ENCODE data around the gene LARGE2. TPM values are rescaled to one million over a fixed set of nuclear protein-coding genes. Genes with fewer than 3 reads are reported as not detected.
"Not testable (repeated sequence)": the region's sequence is repeated elsewhere in the genome, so short reads cannot be mapped to it uniquely, and the experiment has no call there.

The LARGE2 gene
- total RNA-seq, 2 donors from 2014 or later: 28.5 to 35.2 TPM

- Histone ChIP-seq H3K27ac (ENCODE audit: low read depth, low read length) (no peak overlapping the region), H3K4me3 (ENCODE audit: low read length) (no peak overlapping the region), H3K4me1 (ENCODE audit: control insufficient read depth, insufficient read depth, low read length) (no peaks in the 10 kb centered on the region), H3K36me3 (ENCODE audit: control insufficient read depth, insufficient read depth, low read length) (no peaks in the 10 kb centered on the region), H3K9me3 (ENCODE audit: control insufficient read depth, low read length) (no peaks in the 10 kb centered on the region), H3K27me3 (ENCODE audit: control insufficient read depth, insufficient read depth, low read length, poor library complexity, severe bottlenecking) (peaks cover 15% of the 10 kb centered on the region), H3K9ac (ENCODE audit: extremely low read depth, low read length, poor library complexity, severe bottlenecking) (no peak overlapping the region)
- Mint-ChIP-seq H3K36me3 (ENCODE audit: low read depth) (peaks cover 14% of the 10 kb centered on the region), H3K9me3 (no peaks in the 10 kb centered on the region), H3K27ac (no peak overlapping the region), H3K4me1 (peaks cover 13% of the 10 kb centered on the region), H3K27me3 (ENCODE audit: insufficient read depth) (peaks cover 16% of the 10 kb centered on the region), H3K4me3 (no peak overlapping the region)
- DNase-seq: no peak
- WGBS, 2 experiments (ENCODE audit: insufficient coverage in 1 of 2, insufficient read length in 1 of 2): 94 to 97% methylated on average over 17 to 19 of the region's 19 CpGs
- TF ChIP-seq CTCF (conservative IDR thresholded peaks at IDR 0.05): no peak
These were observed 17.4 kb upstream of the LARGE2 start for GRCh38 chr11:45905095-45905494.

GRCh38 chr11:45905576-45905975 lies 16.9 kb upstream of the LARGE2 start:
- not testable (repeated sequence) for H3K9me3 Mint-ChIP-seq; H3K4me3 ChIP-seq (ENCODE audit: low read length); H3K9ac ChIP-seq (ENCODE audit: extremely low read depth, low read length, poor library complexity, severe bottlenecking); DNase-seq; H3K27ac Mint-ChIP-seq; H3K27ac ChIP-seq (ENCODE audit: low read depth, low read length); H3K9me3 ChIP-seq (ENCODE audit: control insufficient read depth, low read length); H3K36me3 ChIP-seq (ENCODE audit: control insufficient read depth, insufficient read depth, low read length); H3K4me3 Mint-ChIP-seq; H3K4me1 ChIP-seq (ENCODE audit: control insufficient read depth, insufficient read depth, low read length)
- H3K36me3 Mint-ChIP-seq (ENCODE audit: low read depth): peaks cover 15% of the 10 kb centered on the region
- H3K27me3 ChIP-seq (ENCODE audit: control insufficient read depth, insufficient read depth, low read length, poor library complexity, severe bottlenecking): peaks cover 11% of the 10 kb centered on the region
- H3K27me3 Mint-ChIP-seq (ENCODE audit: insufficient read depth): peaks cover 13% of the 10 kb centered on the region
- H3K4me1 Mint-ChIP-seq: peaks cover 11% of the 10 kb centered on the region
- 87 to 100% methylated on average over 1 to 6 of the region's 6 CpGs for WGBS, 2 experiments (ENCODE audit: insufficient coverage in 1 of 2, insufficient read length in 1 of 2)

- TF ChIP-seq CTCF (conservative IDR thresholded peaks at IDR 0.05): no peak
- Mint-ChIP-seq H3K27ac (no peak overlapping the region), H3K9me3 (no peaks in the 10 kb centered on the region), H3K4me1 (peaks cover 8% of the 10 kb centered on the region), H3K27me3 (ENCODE audit: insufficient read depth) (peaks cover 7% of the 10 kb centered on the region), H3K36me3 (ENCODE audit: low read depth) (peaks cover 18% of the 10 kb centered on the region), H3K4me3 (no peak overlapping the region)
- Histone ChIP-seq H3K4me1 (ENCODE audit: control insufficient read depth, insufficient read depth, low read length) (no peaks in the 10 kb centered on the region), H3K4me3 (ENCODE audit: low read length) (no peak overlapping the region), H3K27me3 (ENCODE audit: control insufficient read depth, insufficient read depth, low read length, poor library complexity, severe bottlenecking) (peaks cover 5% of the 10 kb centered on the region), H3K9me3 (ENCODE audit: control insufficient read depth, low read length) (no peaks in the 10 kb centered on the region), H3K36me3 (ENCODE audit: control insufficient read depth, insufficient read depth, low read length) (no peaks in the 10 kb centered on the region), H3K9ac (ENCODE audit: extremely low read depth, low read length, poor library complexity, severe bottlenecking) (no peak overlapping the region), H3K27ac (ENCODE audit: low read depth, low read length) (no peak overlapping the region)
- no peak for DNase-seq
- WGBS, 2 experiments (ENCODE audit: insufficient coverage in 1 of 2, insufficient read length in 1 of 2): 82 to 93% methylated on average over 10 to 19 of the region's 19 CpGs
These were observed 16.3 kb upstream of the LARGE2 start for GRCh38 chr11:45906096-45906682.
